ENCODE results near the gene MKRN2.

DNA sequence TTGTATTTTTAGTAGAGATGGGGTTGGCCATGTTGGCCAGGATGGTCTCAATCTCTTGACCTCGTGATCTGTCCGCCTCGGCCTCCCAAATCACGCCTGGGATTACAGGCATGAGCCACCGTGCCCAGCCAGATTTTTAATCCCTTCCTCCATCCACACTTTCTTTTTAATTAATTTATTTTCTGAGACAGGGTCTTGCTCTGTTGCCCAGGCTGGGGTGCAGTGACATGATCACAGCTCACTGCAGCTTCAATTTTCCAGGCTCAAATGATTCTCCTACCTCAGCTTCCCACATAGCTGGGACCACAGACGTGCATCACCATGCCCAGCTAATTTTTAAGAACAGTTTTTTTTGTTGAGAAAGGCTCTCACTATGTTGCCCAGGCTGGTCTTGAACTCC, 63.4 kb downstream of the MKRN2 start:
- no peak for TF ChIP-seq POLR2AphosphoS5 (IDR thresholded peaks at IDR 0.05)
- TF ChIP-seq, protein P1, sequence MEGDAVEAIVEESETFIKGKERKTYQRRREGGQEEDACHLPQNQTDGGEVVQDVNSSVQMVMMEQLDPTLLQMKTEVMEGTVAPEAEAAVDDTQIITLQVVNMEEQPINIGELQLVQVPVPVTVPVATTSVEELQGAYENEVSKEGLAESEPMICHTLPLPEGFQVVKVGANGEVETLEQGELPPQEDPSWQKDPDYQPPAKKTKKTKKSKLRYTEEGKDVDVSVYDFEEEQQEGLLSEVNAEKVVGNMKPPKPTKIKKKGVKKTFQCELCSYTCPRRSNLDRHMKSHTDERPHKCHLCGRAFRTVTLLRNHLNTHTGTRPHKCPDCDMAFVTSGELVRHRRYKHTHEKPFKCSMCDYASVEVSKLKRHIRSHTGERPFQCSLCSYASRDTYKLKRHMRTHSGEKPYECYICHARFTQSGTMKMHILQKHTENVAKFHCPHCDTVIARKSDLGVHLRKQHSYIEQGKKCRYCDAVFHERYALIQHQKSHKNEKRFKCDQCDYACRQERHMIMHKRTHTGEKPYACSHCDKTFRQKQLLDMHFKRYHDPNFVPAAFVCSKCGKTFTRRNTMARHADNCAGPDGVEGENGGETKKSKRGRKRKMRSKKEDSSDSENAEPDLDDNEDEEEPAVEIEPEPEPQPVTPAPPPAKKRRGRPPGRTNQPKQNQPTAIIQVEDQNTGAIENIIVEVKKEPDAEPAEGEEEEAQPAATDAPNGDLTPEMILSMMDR (IDR thresholded peaks at IDR 0.05), result no peak
